Measurements from ENCODE around the gene TBCD. TPM values are rescaled to one million over a fixed set of nuclear protein-coding genes. Genes with fewer than 3 reads are reported as not detected.

TBCD gene
- total RNA-seq (2014; rRNA removed) (29.6 and 52.5 TPM in 2 replicates), Bru-seq, nascent RNA (percentile 57 among the genes with signal in this experiment), BruChase-seq, experiment 1, labeled RNA remaining after a 6-hour chase (percentile 64 among the genes with signal in this experiment), BruChase-seq, experiment 2, labeled RNA remaining after a 2-hour chase (percentile 67 among the genes with signal in this experiment)
- long read RNA-seq, full-length matches to known transcripts, result 4 of 49 reads
- long read RNA-seq, partial matches to known transcripts, result 28 of 49 reads
- long read RNA-seq, other reads (novel, unspliced or antisense), result 17 of 49 reads

DNA sequence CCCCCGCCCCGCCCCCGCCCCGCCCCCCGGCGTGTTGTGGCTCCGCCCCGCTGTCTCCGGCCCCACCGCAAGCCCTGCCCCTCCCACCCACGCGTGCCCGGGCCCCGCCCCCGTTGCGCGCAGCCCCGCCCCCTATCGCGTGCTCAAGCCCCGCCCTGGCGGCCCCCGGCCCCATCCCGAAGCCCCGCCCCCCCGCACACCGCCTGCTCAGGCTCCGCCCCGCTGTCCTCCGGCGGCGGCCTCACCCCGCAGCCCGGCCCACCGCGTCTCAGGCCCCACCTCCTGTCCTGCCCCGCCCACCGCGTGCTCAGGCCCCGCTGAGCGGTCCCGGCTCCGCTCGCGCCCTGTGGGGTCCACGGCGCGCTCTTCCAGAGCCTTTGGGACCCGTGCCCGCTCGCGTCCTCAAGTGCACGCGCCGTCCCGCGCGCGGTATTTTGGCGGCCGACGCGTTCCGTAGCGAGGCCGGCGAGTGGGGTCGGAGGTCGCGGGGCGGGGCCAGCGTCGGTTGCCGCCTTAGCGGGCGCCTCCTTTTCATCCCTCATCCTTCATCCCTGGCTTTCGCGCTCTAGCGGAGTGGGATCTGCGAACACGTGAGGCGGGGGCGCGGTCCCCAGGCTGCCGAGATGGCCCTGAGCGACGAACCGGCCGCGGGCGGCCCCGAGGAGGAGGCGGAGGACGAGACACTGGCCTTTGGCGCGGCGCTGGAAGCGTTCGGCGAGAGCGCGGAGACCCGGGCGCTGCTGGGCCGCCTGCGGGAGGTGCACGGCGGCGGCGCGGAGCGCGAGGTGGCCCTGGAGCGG lies at the start of gene TBCD:
Gene TBCD, plus strand, starts transcription at position 495 of the 800 bp plus-strand sequence. Its CDS starts 129 bp downstream, at position 624.
- Histone ChIP-seq H3K27ac (ENCODE audit: low read length) (peak within 1 kb of the TSS; percentile 64), H3K9me2 (replicated peaks; ENCODE audit: low read length) (no peaks in the 10 kb centered on the region), H3K4me2 (ENCODE audit: low read length) (peak within 1 kb of the TSS; percentile 93), H3F3A (ENCODE audit: low read length, unreplicated experiment) (no peaks in the 10 kb centered on the region), H3K4me1 (ENCODE audit: insufficient read depth, low read length) (peaks cover 4% of the 10 kb centered on the region; the same call in 1 of the 2 replicates), H3K27me3 (ENCODE audit: low read length) (no peaks in the 10 kb centered on the region), H4K20me1 (ENCODE audit: low read length) (peaks cover 11% of the 10 kb centered on the region; the same call in 1 of the 2 replicates), H3K36me3 (ENCODE audit: low read depth, low read length) (no peaks in the 10 kb centered on the region; the same call in 1 of the 2 replicates), H3K4me3 (ENCODE audit: low read length) (peak within 1 kb of the TSS; percentile 79), H3K9me3 (ENCODE audit: low read length) (no peaks in the 10 kb centered on the region), H2AFZ (ENCODE audit: low read length) (peak within 1 kb of the TSS; percentile 89), H3K9ac (ENCODE audit: low read length) (peak within 1 kb of the TSS; percentile 85), H3K79me2 (ENCODE audit: low read length) (peaks cover 36% of the 10 kb centered on the region)
- TF ChIP-seq EZH2phosphoT487 (IDR thresholded peaks at IDR 0.05; ENCODE audit: borderline replicate concordance, low read length), result no peak
- no peak for TF ChIP-seq EZH2 (IDR thresholded peaks at IDR 0.05; ENCODE audit: low read length, unreplicated experiment)
- TF ChIP-seq, protein P1, sequence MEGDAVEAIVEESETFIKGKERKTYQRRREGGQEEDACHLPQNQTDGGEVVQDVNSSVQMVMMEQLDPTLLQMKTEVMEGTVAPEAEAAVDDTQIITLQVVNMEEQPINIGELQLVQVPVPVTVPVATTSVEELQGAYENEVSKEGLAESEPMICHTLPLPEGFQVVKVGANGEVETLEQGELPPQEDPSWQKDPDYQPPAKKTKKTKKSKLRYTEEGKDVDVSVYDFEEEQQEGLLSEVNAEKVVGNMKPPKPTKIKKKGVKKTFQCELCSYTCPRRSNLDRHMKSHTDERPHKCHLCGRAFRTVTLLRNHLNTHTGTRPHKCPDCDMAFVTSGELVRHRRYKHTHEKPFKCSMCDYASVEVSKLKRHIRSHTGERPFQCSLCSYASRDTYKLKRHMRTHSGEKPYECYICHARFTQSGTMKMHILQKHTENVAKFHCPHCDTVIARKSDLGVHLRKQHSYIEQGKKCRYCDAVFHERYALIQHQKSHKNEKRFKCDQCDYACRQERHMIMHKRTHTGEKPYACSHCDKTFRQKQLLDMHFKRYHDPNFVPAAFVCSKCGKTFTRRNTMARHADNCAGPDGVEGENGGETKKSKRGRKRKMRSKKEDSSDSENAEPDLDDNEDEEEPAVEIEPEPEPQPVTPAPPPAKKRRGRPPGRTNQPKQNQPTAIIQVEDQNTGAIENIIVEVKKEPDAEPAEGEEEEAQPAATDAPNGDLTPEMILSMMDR (conservative IDR thresholded peaks at IDR 0.05; ENCODE audit: low read depth, low read length), result no peak
- ATAC-seq, result peak; percentile 83
- ChIA-PET CTCF (no interaction called here), POLR2A (ENCODE audit: unreplicated experiment) (no interaction called here)
- DNase-seq, result peak; percentile 85
- BruUV-seq (replicated peaks), result no TSS peak
- intact Hi-C loops (cut with micrococcal nuclease), result no loop called here

DNA sequence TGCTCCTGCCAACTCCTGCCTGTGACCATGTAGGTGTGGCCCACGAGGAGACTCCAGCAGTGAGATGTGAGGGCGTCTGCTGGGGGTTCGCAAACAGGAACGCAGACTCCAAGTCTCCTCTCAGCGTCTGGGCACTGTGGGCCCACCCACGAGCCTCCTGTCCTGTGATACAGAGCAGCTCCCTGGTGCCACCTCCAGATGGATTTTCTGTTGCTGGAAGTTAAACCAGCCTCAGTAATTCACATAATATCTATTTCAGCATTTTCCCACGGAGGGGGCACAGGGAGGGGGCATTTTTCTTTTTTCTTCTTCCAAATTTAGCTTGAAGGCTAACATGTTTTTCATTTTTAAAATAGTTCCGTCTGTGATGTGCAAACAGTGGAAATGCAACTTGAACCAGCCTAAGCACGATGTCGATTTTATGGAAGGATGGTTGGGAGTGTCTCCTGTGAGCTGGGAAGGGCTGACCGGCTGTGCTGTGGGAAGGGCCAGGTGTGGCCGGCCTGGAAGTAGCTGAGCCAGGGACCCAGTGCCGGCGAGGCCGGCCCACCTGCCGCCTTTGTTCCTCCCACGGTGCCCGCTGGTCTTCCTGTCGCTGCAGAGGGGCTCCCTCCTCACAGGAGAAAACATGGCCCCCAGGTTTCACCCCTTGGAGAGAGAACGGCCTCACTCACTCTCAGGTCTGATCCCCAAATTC lies 49.5 kb upstream of the TBCD start:
- Histone ChIP-seq H3K79me2 (ENCODE audit: low read length) (no peaks in the 10 kb centered on the region), H3K9ac (ENCODE audit: low read length) (no peak overlapping the region), H3K4me3 (ENCODE audit: low read length) (no peak overlapping the region), H3K36me3 (ENCODE audit: low read depth, low read length) (no peaks in the 10 kb centered on the region), H2AFZ (ENCODE audit: low read length) (no peak overlapping the region), H3K27ac (ENCODE audit: low read length) (no peak overlapping the region), H3K9me2 (replicated peaks; ENCODE audit: low read length) (no peaks in the 10 kb centered on the region), H3K27me3 (ENCODE audit: low read length) (no peaks in the 10 kb centered on the region), H4K20me1 (ENCODE audit: low read length) (no peaks in the 10 kb centered on the region), H3K4me2 (ENCODE audit: low read length) (no peak overlapping the region), H3K9me3 (ENCODE audit: low read length) (no peaks in the 10 kb centered on the region), H3F3A (ENCODE audit: low read length, unreplicated experiment) (no peaks in the 10 kb centered on the region), H3K4me1 (ENCODE audit: insufficient read depth, low read length) (peaks cover 5% of the 10 kb centered on the region; the same call in 1 of the 2 replicates)
- BruUV-seq (replicated peaks), result no TSS peak
- no peak for ATAC-seq
- DNase-seq, result no peak
- ChIA-PET CTCF (no interaction called here), POLR2A (ENCODE audit: unreplicated experiment) (interaction anchor here (0.5 kb wide), 1 partner anchor 844 kb away, joined by 3 read pairs; no protein-coding TSS in a partner anchor)
- intact Hi-C loops (cut with micrococcal nuclease), result no loop called here
- TF ChIP-seq, protein P1 (conservative IDR thresholded peaks at IDR 0.05; ENCODE audit: low read depth, low read length), result no peak
- TF ChIP-seq EZH2phosphoT487 (IDR thresholded peaks at IDR 0.05; ENCODE audit: borderline replicate concordance, low read length) (no peak), EZH2 (IDR thresholded peaks at IDR 0.05; ENCODE audit: low read length, unreplicated experiment) (no peak)
